Neuronal stem cell (in vitro differentiated cells): ENCODE results near the gene SLC27A5.

Source experiments
- DNase-seq: peaks from one replicate; pipeline ENCODE4 v3.0.0-alpha.2; 2013; ENCODE audit warnings: low spot score
- H2AFZ ChIP-seq: one replicate; pipeline ENCODE4 v1.6.1; 2013; ENCODE audit warnings: mild to moderate bottlenecking, low read length, inconsistent platforms
- H2AK5ac ChIP-seq: 2 replicates; pipeline ENCODE4 v1.6.1; 2013; ENCODE audit warnings: low read depth, mild to moderate bottlenecking, inconsistent platforms, low read length, moderate library complexity, mixed read lengths
- H2BK120ac ChIP-seq: 2 replicates; pipeline ENCODE4 v1.6.1; 2013; ENCODE audit warnings: low read depth, mild to moderate bottlenecking, inconsistent platforms, low read length, moderate library complexity, mixed read lengths
- H2BK12ac ChIP-seq: one replicate; pipeline ENCODE4 v1.6.1; 2013; ENCODE audit warnings: low read length, inconsistent platforms
- H2BK15ac ChIP-seq: 2 replicates; pipeline ENCODE4 v1.6.1; 2013; ENCODE audit warnings: mild to moderate bottlenecking, low read length, inconsistent platforms, mixed read lengths
- H2BK5ac ChIP-seq: one replicate; pipeline ENCODE4 v1.6.1; 2013; ENCODE audit warnings: inconsistent platforms, mild to moderate bottlenecking, low read length, moderate library complexity
- H3K14ac ChIP-seq: one replicate; pipeline ENCODE4 v1.6.1; 2013; ENCODE audit warnings: low read length, inconsistent platforms
- H3K18ac ChIP-seq: 2 replicates; pipeline ENCODE4 v1.6.1; 2013; ENCODE audit warnings: low read length, inconsistent platforms
- H3K23ac ChIP-seq: 2 replicates; pipeline ENCODE4 v1.6.1; 2013; ENCODE audit warnings: low read depth, mild to moderate bottlenecking, mixed read lengths, low read length, inconsistent platforms; ENCODE audit not compliant: poor library complexity
- H3K27ac ChIP-seq: replicated peaks from 3 replicates; pipeline ENCODE4 v1.5.1; 2013; ENCODE audit warnings: low read length, inconsistent platforms
- H3K27me3 ChIP-seq, 3 experiments: 2 replicates each; pipeline ENCODE4 v1.6.1; 2013; ENCODE audit warnings: low read length in 3 of 3, mild to moderate bottlenecking in 2 of 3, inconsistent platforms in 1 of 3, low read depth in 1 of 3, mixed read lengths in 1 of 3, moderate library complexity in 1 of 3; ENCODE audit not compliant: control insufficient read depth in 3 of 3, insufficient read depth in 3 of 3
- H3K36me3 ChIP-seq, 2 donors: replicated peaks in 1 of 2; 2 replicates each; pipeline ENCODE4 v1.6.1; 2013; ENCODE audit warnings: low read length in 2 of 2; ENCODE audit not compliant: control insufficient read depth in 2 of 2, insufficient read depth in 2 of 2
- H3K4ac ChIP-seq: 2 replicates; pipeline ENCODE4 v1.6.1; 2013; ENCODE audit warnings: inconsistent platforms, mild to moderate bottlenecking, low read length, moderate library complexity
- H3K4me1 ChIP-seq, 2 donors: 1 replicate in 1 of 2; 2 replicates in 1 of 2; pipeline ENCODE4 v1.6.1; 2013; ENCODE audit warnings: low read length in 2 of 2, low read depth in 1 of 2; ENCODE audit not compliant: control insufficient read depth in 2 of 2, insufficient read depth in 1 of 2
- H3K4me2 ChIP-seq: one replicate; pipeline ENCODE4 v1.6.1; 2013; ENCODE audit warnings: mild to moderate bottlenecking, low read length, inconsistent platforms; ENCODE audit not compliant: insufficient read depth, poor library complexity, severe bottlenecking
- H3K4me3 ChIP-seq, 2 donors: 2 replicates each; pipeline ENCODE4 v1.5.1; 2013; ENCODE audit warnings: low read length in 2 of 2, mild to moderate bottlenecking in 2 of 2, inconsistent platforms in 1 of 2, moderate library complexity in 1 of 2
- H3K79me1 ChIP-seq: one replicate; pipeline ENCODE4 v1.6.1; 2013; ENCODE audit warnings: low read depth, mild to moderate bottlenecking, inconsistent platforms, low read length, moderate library complexity
- H3K9ac ChIP-seq: one replicate; pipeline ENCODE4 v1.6.1; 2013; ENCODE audit warnings: mild to moderate bottlenecking, low read depth, low read length, inconsistent platforms; ENCODE audit not compliant: poor library complexity
- H3K9me3 ChIP-seq, 2 donors: replicated peaks in 1 of 2; 2 replicates each; pipeline versions ENCODE3 to v1.6.1; 2013; ENCODE audit warnings: low read length in 2 of 2, mild to moderate bottlenecking in 2 of 2, inconsistent platforms in 1 of 2, low read depth in 1 of 2, mixed read lengths in 1 of 2, moderate library complexity in 1 of 2; ENCODE audit not compliant: control insufficient read depth in 2 of 2, insufficient read depth in 1 of 2
- H4K8ac ChIP-seq: one replicate; pipeline ENCODE4 v1.6.1; 2013; ENCODE audit warnings: low read depth, mild to moderate bottlenecking, inconsistent platforms, low read length, moderate library complexity
- H4K91ac ChIP-seq: one replicate; pipeline ENCODE4 v1.6.1; 2013; ENCODE audit warnings: low read length, low read depth, mild to moderate bottlenecking, inconsistent platforms; ENCODE audit not compliant: poor library complexity
- WGBS, 2 donors: extraction: QIAGEN DNeasy Blood & Tissue Kit; methylation state at CpG; one replicate each; pipeline ENCODE4 v1.1.7; 2013; ENCODE audit warnings: missing lambda C conversion rate in 2 of 2, mixed read lengths in 1 of 2; ENCODE audit not compliant: insufficient read length in 2 of 2, insufficient replicate concordance in 1 of 2; ENCODE audit errors: extremely low coverage in 2 of 2; 5-methylcytosine and 5-hydroxymethylcytosine counted together

The SLC27A5 gene

GRCh38 chr19:58482372-58482771, 29.4 kb downstream of the SLC27A5 start:
- peaks cover 2% of the 10 kb centered on the region for H3K79me1 ChIP-seq
- no peak overlapping the region for H3K4me2 ChIP-seq
- no peak overlapping the region for H4K8ac ChIP-seq
- no peaks in the 10 kb centered on the region for H3K27me3 ChIP-seq
- H2AFZ ChIP-seq: no peak overlapping the region
- no peak overlapping the region for H2AK5ac ChIP-seq
- no peak overlapping the region for H3K4ac ChIP-seq
- no peak overlapping the region for H2BK15ac ChIP-seq
- H2BK12ac ChIP-seq: no peak overlapping the region
- H3K4me3 ChIP-seq: no peak overlapping the region
- H2BK5ac ChIP-seq: no peak overlapping the region
- no peak overlapping the region for H3K23ac ChIP-seq
- H4K91ac ChIP-seq: no peak overlapping the region
- H2BK120ac ChIP-seq: no peak overlapping the region
- WGBS, 2 donors: no CpG with 5 or more reads among the region's 7 CpGs
- H3K14ac ChIP-seq: no peak overlapping the region
- H3K4me1 ChIP-seq: no peaks in the 10 kb centered on the region
- peaks cover 11 to 37% of the 10 kb centered on the region in 2 donors for H3K36me3 ChIP-seq
- H3K9me3 ChIP-seq: no peaks in the 10 kb centered on the region
- H3K18ac ChIP-seq: no peak overlapping the region
- H3K27ac ChIP-seq: no peak overlapping the region
- H3K9ac ChIP-seq: no peak overlapping the region
- DNase-seq: no peak

- H2AK5ac ChIP-seq: no peak overlapping the region
- DNase-seq: no peak
- peaks cover 2% of the 10 kb centered on the region for H3K79me1 ChIP-seq
Measured at GRCh38 chr19:58480831-58481230, 31.0 kb downstream of the SLC27A5 start.

GRCh38 chr19:58480481-58480830, 31.3 kb downstream of the SLC27A5 start:
- Histone ChIP-seq H2BK5ac (no peak overlapping the region), H3K9ac (no peak overlapping the region), H4K91ac (no peak overlapping the region), H4K8ac (no peak overlapping the region), H3K18ac (no peak overlapping the region), H3K4me2 (no peak overlapping the region), H3K4ac (no peak overlapping the region), H3K9me3 (no peaks in the 10 kb centered on the region), H3K4me3 (no peak overlapping the region), H3K79me1 (peaks cover 2% of the 10 kb centered on the region), H2BK15ac (no peak overlapping the region), H3K14ac (no peak overlapping the region), H3K36me3 (peaks cover 11 to 39% of the 10 kb centered on the region in 2 donors), H2AK5ac (no peak overlapping the region), H3K27ac (no peak overlapping the region), H3K23ac (no peak overlapping the region), H2BK12ac (no peak overlapping the region), H2BK120ac (no peak overlapping the region), H3K4me1 (peaks cover 3 to 10% of the 10 kb centered on the region in 2 donors), H2AFZ (no peak overlapping the region), H3K27me3 (no peaks in the 10 kb centered on the region)
- WGBS, 2 donors: no CpG with 5 or more reads among the region's 20 CpGs
- DNase-seq: no peak

More at GRCh38 chr19:58480831-58481230, 31.0 kb downstream of the SLC27A5 start:
- Histone ChIP-seq H3K27ac (no peak overlapping the region), H3K27me3 (no peaks in the 10 kb centered on the region), H3K14ac (no peak overlapping the region), H3K4me3 (no peak overlapping the region), H2BK15ac (no peak overlapping the region), H2AFZ (no peak overlapping the region), H3K18ac (no peak overlapping the region), H3K9ac (no peak overlapping the region), H3K9me3 (no peaks in the 10 kb centered on the region), H2BK120ac (no peak overlapping the region), H3K4me2 (no peak overlapping the region), H3K4ac (no peak overlapping the region), H2BK12ac (no peak overlapping the region), H3K23ac (no peak overlapping the region), H4K8ac (no peak overlapping the region), H4K91ac (no peak overlapping the region), H3K4me1 (peaks cover 3 to 10% of the 10 kb centered on the region in 2 donors), H2BK5ac (no peak overlapping the region), H3K36me3 (peaks cover 11 to 39% of the 10 kb centered on the region in 2 donors)
- no CpG with 5 or more reads among the region's 2 CpGs for WGBS, 2 donors

GRCh38 chr19:58479736-58480480, 31.9 kb downstream of the SLC27A5 start:
- no peak overlapping the region for H3K4me2 ChIP-seq
- no peak overlapping the region for H3K4ac ChIP-seq
- no peak overlapping the region for H4K8ac ChIP-seq
- peaks cover 6 to 14% of the 10 kb centered on the region in 2 donors for H3K4me1 ChIP-seq
- no peak overlapping the region for H2BK120ac ChIP-seq
- H4K91ac ChIP-seq: no peak overlapping the region
- H2AFZ ChIP-seq: no peak overlapping the region
- no peak for DNase-seq
- peaks cover 2% of the 10 kb centered on the region for H3K79me1 ChIP-seq
- H3K9me3 ChIP-seq: no peaks in the 10 kb centered on the region
- H3K36me3 ChIP-seq: peaks cover 11 to 39% of the 10 kb centered on the region in 2 donors
- no peak overlapping the region for H3K14ac ChIP-seq
- no peak overlapping the region for H2BK12ac ChIP-seq
- WGBS, 2 donors: no CpG with 5 or more reads among the region's 28 CpGs
- no peak overlapping the region for H3K18ac ChIP-seq
- no peak overlapping the region for H3K23ac ChIP-seq
- peak overlapping the region; percentile 10 for H2BK5ac ChIP-seq
- no peak overlapping the region for H3K9ac ChIP-seq
- H3K27ac ChIP-seq: no peak overlapping the region
- H2BK15ac ChIP-seq: no peak overlapping the region
- H3K27me3 ChIP-seq: no peaks in the 10 kb centered on the region
- no peak overlapping the region for H3K4me3 ChIP-seq
- no peak overlapping the region for H2AK5ac ChIP-seq
